H1 (cell line): ENCODE results near the gene KDM1A. TPM values are rescaled to one million over a fixed set of nuclear protein-coding genes. Genes with fewer than 3 reads are reported as not detected.

Experiments used
- CTCF ChIA-PET: fragments of 300-600 bp; sonication (Branson Sonifier 250); formaldehyde crosslinking; loops from one replicate; lab custom pipeline; 2021; ENCODE audit not compliant: partially characterized antibody; lab: Charles Lee
- POLR2A ChIA-PET: fragments of 300-600 bp; sonication (Branson Sonifier 250); formaldehyde crosslinking; loops from one replicate; lab custom pipeline; 2021; ENCODE audit warnings: inconsistent platforms; ENCODE audit not compliant: partially characterized antibody; lab: Charles Lee
- DNase-seq, 2 experiments: peaks; one replicate each; pipeline versions ENCODE4 v3.0.0 to v3.0.0-alpha.2; 2010 to 2022; ENCODE audit warnings: low spot score in 2 of 2, low read depth in 1 of 2, mixed read lengths in 1 of 2
- FAIRE-seq: peaks from 2 replicates; lab custom pipeline; 2011; peaks lifted over from hg19 to GRCh38; lab: Jason Lieb, UNC
- H2AFZ ChIP-seq: 2 replicates; pipeline ENCODE4 v1.8.1; 2012; ENCODE audit warnings: low read length, inconsistent platforms
- H2AK5ac ChIP-seq: 2 replicates; pipeline ENCODE4 v1.6.1; 2013; ENCODE audit warnings: low read depth, low read length
- H2BK120ac ChIP-seq: replicated peaks from 2 replicates; pipeline ENCODE3; 2013; ENCODE audit warnings: low read depth, low read length, inconsistent platforms
- H2BK12ac ChIP-seq: 2 replicates; pipeline ENCODE4 v1.6.1; 2013; ENCODE audit warnings: low read depth, low read length
- H2BK15ac ChIP-seq: 2 replicates; pipeline ENCODE4 v1.6.1; 2013; ENCODE audit warnings: low read length
- H2BK20ac ChIP-seq: 2 replicates; pipeline ENCODE4 v1.6.1; 2013; ENCODE audit warnings: low read length
- H2BK5ac ChIP-seq: 2 replicates; pipeline ENCODE4 v1.6.1; 2013; ENCODE audit warnings: low read depth, low read length
- H3K14ac ChIP-seq: 2 replicates; pipeline ENCODE4 v1.6.1; 2013; ENCODE audit warnings: inconsistent platforms; ENCODE audit not compliant: insufficient read length
- H3K18ac ChIP-seq: 2 replicates; pipeline ENCODE4 v1.6.1; 2013; ENCODE audit warnings: low read length; ENCODE audit errors: extremely low read depth
- H3K23ac ChIP-seq: 2 replicates; pipeline ENCODE4 v1.6.1; 2013; ENCODE audit warnings: inconsistent platforms; ENCODE audit not compliant: insufficient read length
- H3K23me2 ChIP-seq: 2 replicates; pipeline ENCODE4 v1.6.1; 2013; ENCODE audit warnings: low read depth, low read length
- H3K27ac ChIP-seq: 2 replicates; pipeline ENCODE4 v1.6.1; 2011; ENCODE audit warnings: low read depth, low read length, inconsistent platforms
- H3K27me3 ChIP-seq, 4 experiments: replicated peaks in 1 of 4; 1 replicate in 1 of 4; 2 replicates in 3 of 4; pipeline versions ENCODE4 v1.6.1 to v1.8.1; 2011 to 2013; ENCODE audit warnings: low read length in 3 of 4, mild to moderate bottlenecking in 3 of 4, inconsistent platforms in 2 of 4, mixed read lengths in 2 of 4, moderate library complexity in 1 of 4; ENCODE audit not compliant: control insufficient read depth in 3 of 4, insufficient read depth in 3 of 4; ENCODE audit errors: extremely low read depth in 1 of 4
- H3K36me3 ChIP-seq, 4 experiments: 2 replicates each; pipeline versions ENCODE4 v1.6.1 to v1.8.1; 2011 to 2013; ENCODE audit warnings: mild to moderate bottlenecking in 4 of 4, low read length in 3 of 4, moderate library complexity in 2 of 4, control low read depth in 1 of 4, inconsistent platforms in 1 of 4; ENCODE audit not compliant: insufficient read depth in 4 of 4, control insufficient read depth in 2 of 4
- H3K4ac ChIP-seq: replicated peaks from 2 replicates; pipeline ENCODE3; 2013; ENCODE audit warnings: low read length, low read depth, mixed read lengths, inconsistent platforms; ENCODE audit not compliant: insufficient read length
- H3K4me1 ChIP-seq, 4 experiments: replicated peaks in 1 of 4; 1 replicate in 1 of 4; 2 replicates in 3 of 4; pipeline versions ENCODE4 v1.6.1 to v1.8.1; 2011 to 2013; ENCODE audit warnings: low read length in 3 of 4, inconsistent platforms in 2 of 4, mixed read lengths in 1 of 4; ENCODE audit not compliant: insufficient read depth in 4 of 4, control insufficient read depth in 3 of 4
- H3K4me2 ChIP-seq, 2 experiments: 2 replicates each; pipeline versions ENCODE4 v1.6.1 to v1.8.1; 2011 to 2013; ENCODE audit warnings: low read depth in 2 of 2, low read length in 2 of 2, control low read depth in 1 of 2, inconsistent platforms in 1 of 2, mild to moderate bottlenecking in 1 of 2; ENCODE audit not compliant: insufficient read depth in 1 of 2
- H3K4me3 ChIP-seq, 4 experiments: fragments of 200-600, 300-600 bp in 1 of 4; sonication (generic), shearing (Covaris generic), sonication (Bioruptor Twin) in 1 of 4; 2 replicates each; pipeline versions ENCODE4 v1.5.1 to v1.8.1; 2011 to 2016; ENCODE audit warnings: low read length in 4 of 4, low read depth in 3 of 4, control low read depth in 2 of 4, inconsistent platforms in 2 of 4, mild to moderate bottlenecking in 2 of 4, mixed read lengths in 1 of 4, moderate library complexity in 1 of 4; ENCODE audit not compliant: insufficient read depth in 2 of 4; ENCODE audit errors: extremely low read depth in 1 of 4
- H3K56ac ChIP-seq: replicated peaks from 2 replicates; pipeline ENCODE3; 2013; ENCODE audit warnings: low read depth, mild to moderate bottlenecking, mixed read lengths, low read length, inconsistent platforms; ENCODE audit not compliant: insufficient read length
- H3K79me1 ChIP-seq: 2 replicates; pipeline ENCODE4 v1.6.1; 2013; ENCODE audit warnings: low read depth, low read length, control low read depth
- H3K79me2 ChIP-seq, 2 experiments: 2 replicates each; pipeline versions ENCODE4 v1.6.1 to v1.8.1; 2012 to 2013; ENCODE audit warnings: low read length in 2 of 2, mild to moderate bottlenecking in 2 of 2, inconsistent platforms in 1 of 2; ENCODE audit not compliant: insufficient read depth in 2 of 2, control insufficient read depth in 1 of 2
- H3K9ac ChIP-seq, 4 experiments: replicated peaks in 1 of 4; 1 replicate in 1 of 4; 2 replicates in 3 of 4; pipeline versions ENCODE4 v1.6.1 to v1.8.1; 2011 to 2013; ENCODE audit warnings: low read depth in 3 of 4, low read length in 3 of 4, control low read depth in 2 of 4, mild to moderate bottlenecking in 2 of 4, moderate library complexity in 2 of 4, inconsistent platforms in 1 of 4; ENCODE audit errors: extremely low read depth in 1 of 4
- H3K9me3 ChIP-seq, 2 experiments: 2 replicates each; pipeline versions ENCODE4 v1.6.1 to v1.8.1; 2012 to 2013; ENCODE audit warnings: mild to moderate bottlenecking in 2 of 2, moderate library complexity in 2 of 2, control low read depth in 1 of 2, inconsistent platforms in 1 of 2, low read depth in 1 of 2, low read length in 1 of 2, mixed read lengths in 1 of 2; ENCODE audit not compliant: insufficient read depth in 2 of 2
- H4K20me1 ChIP-seq, 2 experiments: replicated peaks in 1 of 2; 2 replicates each; pipeline versions ENCODE3 to v1.8.1; 2011 to 2013; ENCODE audit warnings: inconsistent platforms in 2 of 2, low read length in 2 of 2, mild to moderate bottlenecking in 1 of 2; ENCODE audit not compliant: insufficient read depth in 2 of 2, control insufficient read depth in 1 of 2
- H4K5ac ChIP-seq: 2 replicates; pipeline ENCODE4 v1.6.1; 2013; ENCODE audit warnings: low read length, low read depth, mixed read lengths, inconsistent platforms; ENCODE audit not compliant: insufficient read length
- H4K8ac ChIP-seq: 2 replicates; pipeline ENCODE4 v1.8.0; 2013; ENCODE audit warnings: mild to moderate bottlenecking, moderate library complexity, low read length, inconsistent platforms; ENCODE audit not compliant: insufficient read depth; ENCODE audit errors: extremely low read depth
- H4K91ac ChIP-seq: replicated peaks from 2 replicates; pipeline ENCODE3; 2013; ENCODE audit warnings: low read length, mixed read lengths, inconsistent platforms; ENCODE audit not compliant: insufficient read length
- CHD1 ChIP-seq: IDR thresholded peaks from 2 replicates; pipeline ENCODE4 v1.6.1; 2012; ENCODE audit warnings: low read depth, low read length, improper control_type of control experiment
- WGBS, 2 experiments: shearing (Covaris generic) in 1 of 2; methylation state at CpG; one replicate each; pipeline versions ENCODE4 v1.1.6 to v1.1.7; 2013 to 2015; ENCODE audit warnings: low lambda C conversion rate in 2 of 2, mixed read lengths in 2 of 2, inconsistent platforms in 1 of 2, low coverage in 1 of 2, missing lambda C conversion rate in 1 of 2; ENCODE audit not compliant: insufficient replicate concordance in 2 of 2, insufficient coverage in 1 of 2, insufficient read length in 1 of 2; ENCODE audit errors: extremely low coverage in 1 of 2, missing lambda C conversion rate in 1 of 2; 5-methylcytosine and 5-hydroxymethylcytosine counted together
- polyA plus RNA-seq, 7 experiments: library from polyadenylated mRNA; depleted of rRNA in 3 of 7; stranded (reverse) in 5 of 7; unstranded in 2 of 7; fragments of >200 nt in 5 of 7; fragments of 200-250 nt in 2 of 7; gene quantifications; 1 replicate in 5 of 7; 2 replicates in 1 of 7; 4 replicates in 1 of 7; pipeline versions ENCODE4 v1.2.1 to v1.2.3, GENCODE V29; 2011 to 2013; ENCODE audit warnings: missing spikeins in 2 of 7, mixed read lengths in 2 of 7
- total RNA-seq: library from RNA; stranded (reverse); fragmentation: NEBNext Ultra II Directional; extraction: Animal tissue kit (Norgen Biotek cat#: 25700); gene quantifications from 2 replicates; pipeline ENCODE4 v1.2.1, GENCODE V29; 2021

The KDM1A gene
- total and polyA plus RNA-seq, 2 of the 8 experiments (the other 6 are each of a cell fraction or from before 2014, with no cell fraction given): 216 to 275 TPM

DNA sequence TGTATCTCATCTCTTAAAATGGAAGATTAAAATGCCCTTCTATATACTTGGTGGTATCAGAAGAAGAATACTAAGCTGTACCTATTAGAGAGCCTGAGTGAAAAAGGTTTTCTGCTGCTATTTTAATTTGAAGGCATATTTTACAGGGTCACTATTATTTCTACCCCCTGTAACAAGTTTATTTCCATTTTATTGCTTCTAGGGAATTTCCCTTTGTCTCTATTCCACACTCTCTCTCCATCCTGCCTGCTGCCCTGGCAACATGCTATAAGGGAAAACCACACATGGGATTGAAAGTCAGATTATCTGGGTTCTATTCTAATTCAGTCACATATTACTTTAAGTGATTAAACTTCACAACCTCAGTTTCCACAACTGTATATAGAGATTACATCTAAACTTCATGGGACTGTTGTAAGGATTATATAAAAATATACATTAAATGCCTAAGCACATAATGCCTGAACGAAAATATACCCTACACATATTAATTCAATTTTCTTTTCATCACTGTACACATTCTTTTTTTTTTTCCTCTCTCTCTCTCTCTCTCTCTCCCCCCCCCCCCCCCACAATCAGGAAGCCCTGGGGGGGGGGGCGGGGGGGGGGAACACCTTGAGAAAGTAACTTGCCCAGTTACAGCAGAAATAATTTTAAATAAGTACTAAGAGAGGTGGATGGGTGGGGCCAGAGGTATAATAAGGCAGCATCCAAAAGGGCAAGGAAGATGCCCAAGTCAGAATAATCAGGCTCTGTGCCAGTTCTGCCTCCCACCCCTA, 97.8 kb downstream of the KDM1A start:
- H2BK120ac ChIP-seq: no peak overlapping the region
- no peaks in the 10 kb centered on the region for H3K9me3 ChIP-seq
- H3K4me3 ChIP-seq: no peak overlapping the region
- no peak overlapping the region for H2BK12ac ChIP-seq
- ChIA-PET CTCF (interaction anchor here (0.6 to 3.7 kb wide), 3 partner anchors 19 to 68 kb away, joined by 3 to 24 read pairs (median 5); no protein-coding TSS in a partner anchor), POLR2A (interaction anchor here (1.1 kb wide), 1 partner anchor 8 kb away, joined by 4 read pairs; no protein-coding TSS in a partner anchor)
- peaks cover 3 to 7% of the 10 kb centered on the region in 2 experiments for H4K20me1 ChIP-seq
- H3K36me3 ChIP-seq: no peaks in the 10 kb centered on the region
- no peak overlapping the region for H4K91ac ChIP-seq
- no peak for DNase-seq
- H3K79me1 ChIP-seq: peaks cover 8% of the 10 kb centered on the region
- no peak overlapping the region for H4K5ac ChIP-seq
- no peak overlapping the region for H2BK15ac ChIP-seq
- no peak overlapping the region for H3K18ac ChIP-seq
- no peak overlapping the region for H3K23ac ChIP-seq
- no peak overlapping the region for H2AFZ ChIP-seq
- peaks cover 0 to 5% (median under 1%) of the 10 kb centered on the region in 4 experiments; a peak in 3 of 7 replicates for H3K4me1 ChIP-seq
- no peak overlapping the region for H4K8ac ChIP-seq
- H3K4me2 ChIP-seq: no peak overlapping the region
- H3K4ac ChIP-seq: no peak overlapping the region
- peaks cover 0 to 89% of the 10 kb centered on the region in 2 experiments; a peak in 3 of 4 replicates for H3K79me2 ChIP-seq
- no peak overlapping the region for H3K9ac ChIP-seq
- no peaks in the 10 kb centered on the region for H3K27me3 ChIP-seq
- no peaks in the 10 kb centered on the region for H3K23me2 ChIP-seq
- no peak overlapping the region for H3K27ac ChIP-seq
- no peak overlapping the region for H3K14ac ChIP-seq
- no peak overlapping the region for H3K56ac ChIP-seq
- no peak overlapping the region for H2BK5ac ChIP-seq
- no peak for FAIRE-seq
- WGBS, 2 experiments: 80 to 86% methylated on average over 1 of the region's 2 CpGs
- H2AK5ac ChIP-seq: no peak overlapping the region
- H2BK20ac ChIP-seq: no peak overlapping the region
- TF ChIP-seq CHD1: no peak
